B cell (primary cell): Measurements from ENCODE around the gene DNASE2B. TPM values are rescaled to one million over a fixed set of nuclear protein-coding genes. Genes with fewer than 3 reads are reported as not detected.

Experiments
- ATAC-seq: fragments of 200-7000 bp; cut with Tn5 transposase; one replicate; pipeline ENCODE4 v1.10.0; 2021; ENCODE audit warnings: low read depth, mild to moderate bottlenecking, moderate number of reproducible peaks, moderate library complexity
- CTCF ChIA-PET: fragments of 350-600 bp; sonication (Branson Sonifier 250); formaldehyde crosslinking; loops from one replicate; lab custom pipeline; 2021; ENCODE audit warnings: antibody characterized with exemption, inconsistent platforms; lab: Charles Lee
- POLR2A ChIA-PET: fragments of 350-600 bp; sonication (Branson Sonifier 250); formaldehyde crosslinking; loops from one replicate; lab custom pipeline; 2021; ENCODE audit warnings: antibody characterized with exemption; lab: Charles Lee
- DNase-seq: peaks from one replicate; pipeline ENCODE4 v3.0.0; 2013
- H2AFZ ChIP-seq: 2 replicates; pipeline ENCODE4 v1.6.1; 2012; ENCODE audit warnings: mild to moderate bottlenecking, low read depth, low read length; ENCODE audit not compliant: insufficient read depth, poor library complexity, severe bottlenecking
- H3K27ac ChIP-seq, 2 donors: 1 replicate in 1 of 2; 2 replicates in 1 of 2; pipeline ENCODE4 v1.5.1; 2012 to 2013; ENCODE audit warnings: low read length in 2 of 2, mild to moderate bottlenecking in 2 of 2, moderate library complexity in 1 of 2
- H3K27me3 ChIP-seq, 4 experiments: fragments of 200-600 bp in 1 of 4; sonication (generic) in 1 of 4; replicated peaks in 1 of 4; 1 replicate in 2 of 4; 2 replicates in 2 of 4; pipeline versions ENCODE4 v1.6.1 to v1.7.0; 2013 to 2016; ENCODE audit warnings: low read length in 3 of 4, mild to moderate bottlenecking in 2 of 4, mixed read lengths in 1 of 4, moderate library complexity in 1 of 4; ENCODE audit not compliant: insufficient read depth in 4 of 4, control insufficient read depth in 3 of 4; ENCODE audit errors: control extremely low read depth in 1 of 4
- H3K36me3 ChIP-seq, 2 experiments: replicated peaks in 1 of 2; 1 replicate in 1 of 2; 2 replicates in 1 of 2; pipeline versions ENCODE4 v1.6.1 to v1.7.1; 2013; ENCODE audit warnings: low read length in 1 of 2; ENCODE audit not compliant: insufficient read depth in 2 of 2, control insufficient read depth in 1 of 2; ENCODE audit errors: control extremely low read depth in 1 of 2, extremely low read depth in 1 of 2
- H3K4me1 ChIP-seq, 2 donors: fragments of 200-600 bp in 1 of 2; sonication (generic) in 1 of 2; 1 replicate in 1 of 2; 2 replicates in 1 of 2; pipeline versions ENCODE4 v1.5.1 to v1.6.1; 2013 to 2017; ENCODE audit warnings: low read length in 2 of 2; ENCODE audit not compliant: control insufficient read depth in 2 of 2, insufficient read depth in 2 of 2
- H3K4me2 ChIP-seq: replicated peaks from 2 replicates; pipeline ENCODE3; 2012; ENCODE audit warnings: mild to moderate bottlenecking, low read depth, low read length; ENCODE audit not compliant: poor library complexity, severe bottlenecking
- H3K4me3 ChIP-seq, 5 experiments: fragments of 200-600 bp in 1 of 5; sonication (generic) in 1 of 5; 1 replicate in 3 of 5; 2 replicates in 2 of 5; pipeline versions ENCODE4 v1.5.1 to v1.7.0; 2011 to 2016; ENCODE audit warnings: low read length in 4 of 5, mild to moderate bottlenecking in 4 of 5, low read depth in 2 of 5, control low read depth in 1 of 5, moderate library complexity in 1 of 5; ENCODE audit not compliant: insufficient read depth in 1 of 5; ENCODE audit errors: control extremely low read depth in 1 of 5, extremely low read depth in 1 of 5
- H3K79me2 ChIP-seq: fragments of 200-600 bp; sonication (generic); one replicate; pipeline ENCODE4 v1.6.0; 2016; ENCODE audit warnings: low read length; ENCODE audit not compliant: control insufficient read depth, insufficient read depth
- H3K9ac ChIP-seq: fragments of 200-600 bp; sonication (generic); 2 replicates; pipeline ENCODE4 v1.6.1; 2017; ENCODE audit warnings: mild to moderate bottlenecking, low read length, moderate library complexity
- H3K9me3 ChIP-seq, 3 donors: one replicate each; pipeline versions ENCODE4 v1.6.1 to v1.7.1; 2013; ENCODE audit warnings: low read length in 2 of 3; ENCODE audit not compliant: control insufficient read depth in 2 of 3, insufficient read depth in 1 of 3; ENCODE audit errors: control extremely low read depth in 1 of 3
- H4K20me1 ChIP-seq: 2 replicates; pipeline ENCODE4 v1.6.0; 2012; ENCODE audit warnings: mild to moderate bottlenecking, low read length; ENCODE audit not compliant: insufficient read depth, control insufficient read depth, poor library complexity, severe bottlenecking
- H3K27ac Mint-ChIP-seq: one replicate; pipeline ENCODE4 v1.8.0; 2021; ENCODE audit warnings: mixed read lengths
- H3K27me3 Mint-ChIP-seq: one replicate; pipeline ENCODE4 v1.8.0; 2021; ENCODE audit warnings: mixed read lengths
- H3K4me1 Mint-ChIP-seq: one replicate; pipeline ENCODE4 v1.8.0; 2021; ENCODE audit warnings: mixed read lengths
- H3K4me3 Mint-ChIP-seq: one replicate; pipeline ENCODE4 v1.8.0; 2021; ENCODE audit warnings: mixed read lengths
- H3K9me3 Mint-ChIP-seq: one replicate; pipeline ENCODE4 v1.8.0; 2022; ENCODE audit warnings: mixed read lengths; ENCODE audit not compliant: insufficient read depth
- EZH2 ChIP-seq: IDR thresholded peaks from 2 replicates; pipeline ENCODE4 v1.6.1; 2012; ENCODE audit warnings: borderline replicate concordance, low read depth, mild to moderate bottlenecking, moderate library complexity, low read length; ENCODE audit not compliant: insufficient read depth, poor library complexity, severe bottlenecking
- WGBS: methylation state at CpG from one replicate; pipeline ENCODE4 v1.1.5; 2013; ENCODE audit warnings: missing lambda C conversion rate; ENCODE audit not compliant: insufficient coverage; 5-methylcytosine and 5-hydroxymethylcytosine counted together
- intact Hi-C: fragments of 100-400 bp; cut with micrococcal nuclease; formaldehyde crosslinking; loops from one replicate; pipeline ENCODE4 v1.10.0; 2022
- polyA plus RNA-seq: library from polyadenylated mRNA; depleted of rRNA; stranded (reverse); fragments of >200 nt; gene quantifications from 2 replicates; pipeline ENCODE4 v1.2.3, GENCODE V29; 2012
- total RNA-seq, 2 donors: library from RNA; stranded (reverse); fragments of 120-200 nt in 1 of 2; gene quantifications; 1 replicate in 1 of 2; 2 replicates in 1 of 2; pipeline versions ENCODE4 v1.2.3 to v1.2.4, GENCODE V29; 2013 to 2022
- TF ChIP-seq, protein P1 (sequence below): fragments of 200-600 bp; IDR thresholded peaks from one replicate; pipeline ENCODE4 v1.8.0; 2022; ENCODE audit warnings: antibody characterized with exemption, mild to moderate bottlenecking

DNASE2B gene
- total and polyA plus RNA-seq, 2 donors (not counting 1 experiment from before 2014, with no cell fraction given): not detected

- ChIA-PET CTCF (no interaction called here), POLR2A (no interaction called here)
- WGBS: 0% methylated on average over 1 of the region's 2 CpGs
- H3K27ac Mint-ChIP-seq: no peak overlapping the region
- no peak overlapping the region for H3K4me3 Mint-ChIP-seq
- H3K9ac ChIP-seq: no peak overlapping the region
- H3K27me3 Mint-ChIP-seq: peaks cover 4% of the 10 kb centered on the region
- no peaks in the 10 kb centered on the region for H3K79me2 ChIP-seq
- no peak overlapping the region for H3K4me3 ChIP-seq
- H3K9me3 ChIP-seq: no peaks in the 10 kb centered on the region
- ATAC-seq (no peak), DNase-seq (no peak)
- H4K20me1 ChIP-seq: no peaks in the 10 kb centered on the region
- no peaks in the 10 kb centered on the region for H3K27me3 ChIP-seq
- no peaks in the 10 kb centered on the region for H3K4me1 ChIP-seq
- no peak for TF ChIP-seq EZH2
- TF ChIP-seq, protein P1, sequence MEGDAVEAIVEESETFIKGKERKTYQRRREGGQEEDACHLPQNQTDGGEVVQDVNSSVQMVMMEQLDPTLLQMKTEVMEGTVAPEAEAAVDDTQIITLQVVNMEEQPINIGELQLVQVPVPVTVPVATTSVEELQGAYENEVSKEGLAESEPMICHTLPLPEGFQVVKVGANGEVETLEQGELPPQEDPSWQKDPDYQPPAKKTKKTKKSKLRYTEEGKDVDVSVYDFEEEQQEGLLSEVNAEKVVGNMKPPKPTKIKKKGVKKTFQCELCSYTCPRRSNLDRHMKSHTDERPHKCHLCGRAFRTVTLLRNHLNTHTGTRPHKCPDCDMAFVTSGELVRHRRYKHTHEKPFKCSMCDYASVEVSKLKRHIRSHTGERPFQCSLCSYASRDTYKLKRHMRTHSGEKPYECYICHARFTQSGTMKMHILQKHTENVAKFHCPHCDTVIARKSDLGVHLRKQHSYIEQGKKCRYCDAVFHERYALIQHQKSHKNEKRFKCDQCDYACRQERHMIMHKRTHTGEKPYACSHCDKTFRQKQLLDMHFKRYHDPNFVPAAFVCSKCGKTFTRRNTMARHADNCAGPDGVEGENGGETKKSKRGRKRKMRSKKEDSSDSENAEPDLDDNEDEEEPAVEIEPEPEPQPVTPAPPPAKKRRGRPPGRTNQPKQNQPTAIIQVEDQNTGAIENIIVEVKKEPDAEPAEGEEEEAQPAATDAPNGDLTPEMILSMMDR: no peak
- H3K36me3 ChIP-seq: no peaks in the 10 kb centered on the region
- no peak overlapping the region for H3K27ac ChIP-seq
- H2AFZ ChIP-seq: no peak overlapping the region
- no peaks in the 10 kb centered on the region for H3K9me3 Mint-ChIP-seq
- no peak overlapping the region for H3K4me2 ChIP-seq
- no peaks in the 10 kb centered on the region for H3K4me1 Mint-ChIP-seq
- intact Hi-C loops: no loop called here
Measured at GRCh38 chr1:84373436-84374141, 24.7 kb upstream of the DNASE2B start.

GRCh38 chr1:84374991-84375696, 23.1 kb upstream of the DNASE2B start:
- Mint-ChIP-seq H3K27ac (no peak overlapping the region), H3K4me1 (no peaks in the 10 kb centered on the region), H3K27me3 (peaks cover 4% of the 10 kb centered on the region), H3K9me3 (no peaks in the 10 kb centered on the region), H3K4me3 (no peak overlapping the region)
- POLR2A ChIA-PET: no interaction called here
- WGBS: 91% methylated on average over 1 of the region's 5 CpGs
- no peak for DNase-seq
- Histone ChIP-seq H3K4me3 (no peak overlapping the region), H3K27me3 (no peaks in the 10 kb centered on the region), H3K9me3 (no peaks in the 10 kb centered on the region), H2AFZ (no peak overlapping the region), H3K4me2 (no peak overlapping the region), H3K36me3 (no peaks in the 10 kb centered on the region), H4K20me1 (no peaks in the 10 kb centered on the region), H3K9ac (no peak overlapping the region), H3K79me2 (no peaks in the 10 kb centered on the region), H3K27ac (no peak overlapping the region), H3K4me1 (no peaks in the 10 kb centered on the region)
- ATAC-seq: no peak
- TF ChIP-seq, protein P1: no peak
- TF ChIP-seq EZH2: no peak
- intact Hi-C loops: no loop called here
- CTCF ChIA-PET: no interaction called here
